Activated gamma-delta T cell (primary cell): ENCODE results near the gene GFI1B.
"Not testable (repeated sequence)": the region's sequence is repeated elsewhere in the genome, so short reads cannot be mapped to it uniquely, and the experiment has no call there.

Source experiments
- DNase-seq: peaks from one replicate; lab custom pipeline; 2025; lab: John Stamatoyannopoulos, UW

GFI1B gene

GRCh38 chr9:132991351-132992300 is 13.1 kb downstream of the GFI1B start:
- DNase-seq = no peak

- no peak for DNase-seq
These were observed 15.0 kb downstream of the GFI1B start for GRCh38 chr9:132993511-132993939.

GRCh38 chr9:132994410-132995120 is 16.1 kb downstream of the GFI1B start:
- DNase-seq = no peak

GRCh38 chr9:132995121-132995420 is 16.6 kb downstream of the GFI1B start:
- DNase-seq = no peak

DNA sequence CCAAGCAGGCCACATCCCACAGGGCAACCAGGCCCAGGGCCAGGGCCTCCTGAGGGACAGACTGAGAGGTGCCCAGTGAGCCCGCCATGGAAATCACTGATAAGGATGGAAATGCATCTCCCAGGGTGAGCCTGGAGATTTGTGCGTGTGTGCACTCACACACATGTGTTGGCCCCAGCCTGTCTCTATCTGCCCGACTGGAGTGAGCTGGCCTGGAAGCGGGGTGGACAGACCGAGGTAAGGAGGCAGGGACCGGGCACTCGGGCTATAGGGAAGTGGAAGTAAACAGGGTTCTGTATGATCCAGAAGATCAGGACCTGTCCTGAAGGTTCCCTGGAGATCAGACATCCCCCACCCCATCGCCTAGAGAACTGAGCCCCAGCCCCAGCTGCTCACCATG is 17.4 kb downstream of the GFI1B start:
- DNase-seq = no peak

- no peak for DNase-seq
These were observed 18.0 kb downstream of the GFI1B start for GRCh38 chr9:132996526-132996925.

GRCh38 chr9:132997591-132997990 is 19.1 kb downstream of the GFI1B start:
- DNase-seq = no peak

GRCh38 chr9:132998221-132998620 is 19.7 kb downstream of the GFI1B start:
- not testable (repeated sequence) for DNase-seq

DNA sequence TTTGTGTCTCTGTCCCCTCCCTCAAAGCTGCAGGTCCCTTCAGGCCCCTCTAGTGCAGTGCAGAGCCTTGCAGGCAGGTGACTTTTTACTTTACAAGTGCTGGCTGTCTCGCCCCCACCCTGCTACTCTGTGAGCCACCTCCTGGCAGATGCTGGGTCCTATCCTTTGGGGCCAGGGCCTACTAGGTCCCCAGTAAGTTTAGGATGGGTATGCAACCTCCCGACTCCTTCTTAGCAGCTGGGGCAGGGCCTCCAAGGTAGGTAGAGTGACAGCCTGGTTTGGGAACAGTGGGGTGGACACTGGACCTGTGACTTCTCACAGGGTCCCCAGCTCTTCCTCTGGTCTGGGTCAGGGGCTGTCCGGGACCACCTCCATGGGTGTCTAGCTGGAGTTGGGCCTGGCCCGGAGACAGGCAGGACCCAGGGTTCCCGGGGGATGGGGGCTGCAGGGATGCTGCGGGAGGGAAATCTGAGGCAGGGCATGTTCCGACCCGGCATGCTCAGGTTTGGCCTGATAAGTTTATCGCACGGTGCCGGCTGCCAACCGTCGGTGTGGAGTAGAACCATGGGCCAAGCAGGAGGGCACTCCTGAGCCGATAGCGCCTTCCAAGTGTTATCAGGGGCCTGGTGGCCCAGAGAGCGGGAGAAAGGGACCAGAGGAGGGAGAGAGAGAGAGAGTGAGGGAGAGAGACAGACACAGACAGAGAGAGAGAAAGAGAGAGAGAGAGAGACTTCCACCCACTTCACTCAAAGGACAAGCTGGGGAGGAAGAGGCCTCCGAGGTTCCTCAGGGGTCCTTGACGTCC is 20.5 kb downstream of the GFI1B start:
- no peak for DNase-seq

GRCh38 chr9:133002147-133003070 is 23.9 kb downstream of the GFI1B start:
- no peak for DNase-seq

DNA sequence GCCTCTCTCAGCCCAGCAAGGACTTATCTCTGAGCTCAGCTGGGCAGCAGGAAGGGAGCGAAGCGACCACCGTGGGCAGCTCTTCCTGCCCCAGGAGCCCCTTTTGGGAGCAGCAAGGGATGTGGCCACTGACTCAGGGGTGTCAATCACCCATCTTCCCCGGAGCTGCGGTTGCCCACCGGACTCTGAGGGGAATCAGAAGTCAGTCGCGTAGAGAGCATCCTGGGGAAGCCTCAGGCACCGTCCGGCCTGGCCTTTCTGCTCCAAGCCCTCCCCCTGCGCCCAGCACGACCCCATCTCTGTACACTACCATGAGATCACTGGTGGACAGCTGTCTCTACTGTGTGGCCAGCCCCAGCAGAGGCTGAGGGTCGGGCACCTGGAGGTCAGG is 24.6 kb downstream of the GFI1B start:
- DNase-seq = no peak

- DNase-seq = no peak
These were observed 25.2 kb downstream of the GFI1B start for GRCh38 chr9:133003671-133004090.

GRCh38 chr9:133004091-133004998 is 25.9 kb downstream of the GFI1B start:
- no peak for DNase-seq

DNA sequence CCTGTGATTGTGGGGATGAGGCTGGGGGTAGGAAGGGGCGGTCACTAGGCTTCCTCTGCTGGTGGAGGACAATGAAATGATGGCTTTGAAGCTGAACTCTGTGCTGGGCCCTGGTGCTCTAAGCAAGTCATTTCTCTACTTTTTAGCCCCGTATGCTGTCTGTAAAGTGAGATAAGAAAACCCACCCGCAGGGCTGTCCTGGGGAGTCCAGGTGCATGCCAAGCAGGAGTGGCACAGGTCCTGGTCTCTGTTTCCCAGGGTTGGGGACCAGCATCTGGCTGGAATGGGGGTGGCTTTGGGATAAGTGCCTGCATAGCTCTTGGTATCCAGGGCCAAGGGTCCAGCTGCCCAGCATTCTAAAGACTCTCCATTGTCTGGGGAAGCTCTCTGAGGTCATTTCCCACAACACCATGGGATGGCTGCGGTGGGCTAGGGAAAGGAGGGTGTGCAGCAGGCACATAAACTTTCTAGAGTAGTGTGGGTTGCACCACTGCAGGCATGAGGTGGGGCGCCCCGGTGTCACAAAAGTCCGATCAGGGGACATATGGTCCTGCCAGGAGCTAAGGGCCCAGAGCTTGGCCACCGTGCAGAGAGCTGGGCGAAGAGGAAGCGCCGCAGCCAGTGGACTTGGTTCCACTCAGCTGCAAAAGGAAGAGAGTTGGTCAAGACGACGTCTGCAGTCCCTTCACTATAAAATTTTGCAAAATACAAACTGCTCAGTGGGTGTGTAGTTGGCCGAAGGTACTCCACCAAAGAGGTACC is 26.7 kb downstream of the GFI1B start:
- no peak for DNase-seq

GRCh38 chr9:133005957-133006356 is 27.5 kb downstream of the GFI1B start:
- no peak for DNase-seq

- no peak for DNase-seq
These were observed 28.3 kb downstream of the GFI1B start for GRCh38 chr9:133006731-133007352.

- no peak for DNase-seq
These were observed 29.9 kb downstream of the GFI1B start for GRCh38 chr9:133008406-133008805.

- DNase-seq = no peak
These were observed 30.3 kb downstream of the GFI1B start for GRCh38 chr9:133008824-133009223.
